ENCODE results near the gene SPACA9.
A peak's percentile ranks its signal among the peaks of the same experiment; 100 is the strongest.

The SPACA9 gene

DNA sequence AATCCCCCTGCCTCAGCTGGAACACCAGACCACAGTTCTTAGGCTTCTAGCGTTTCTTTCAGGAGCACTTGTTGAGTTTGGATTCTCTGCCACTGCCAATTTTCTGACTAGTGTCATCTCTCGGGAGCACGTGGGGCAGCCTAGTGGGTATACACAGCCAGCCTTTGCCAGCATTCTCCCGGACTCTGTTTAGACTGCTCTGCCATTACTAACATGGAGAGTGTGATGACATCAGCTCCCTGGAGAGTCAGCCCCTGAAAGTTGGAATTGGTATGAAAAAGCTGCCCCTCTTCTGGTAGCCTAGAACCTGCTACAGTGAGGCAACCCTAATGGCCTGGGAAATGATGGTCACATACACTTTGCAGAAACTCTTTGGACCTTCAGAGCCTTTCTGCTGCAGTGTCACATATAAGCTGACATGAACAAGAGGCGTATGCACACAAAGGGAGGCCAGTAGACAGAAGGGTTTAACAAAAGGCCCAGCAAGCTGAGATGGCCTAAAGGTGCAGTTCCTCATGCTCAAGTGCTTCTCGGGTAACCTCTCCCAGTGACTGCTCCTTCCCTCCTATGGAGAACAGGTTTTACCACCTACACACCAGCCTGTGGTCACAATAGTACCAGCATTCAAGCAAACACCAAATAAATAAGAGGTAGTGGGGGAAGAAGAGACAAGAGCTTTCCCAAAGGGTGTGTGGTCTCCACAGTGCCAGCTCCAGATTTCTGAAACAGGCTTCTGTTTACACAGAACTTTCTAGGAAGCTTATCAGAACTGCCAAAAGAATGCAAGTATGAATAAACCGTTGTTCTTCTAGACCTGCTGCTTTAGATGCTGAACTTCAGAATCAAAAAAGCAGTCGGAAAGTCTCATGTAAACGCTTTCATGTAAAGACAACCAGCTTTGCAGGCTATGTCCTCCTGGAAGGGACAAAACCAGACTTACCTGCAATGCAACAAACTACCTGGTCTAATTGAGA is 16.5 kb downstream of the SPACA9 start:
- Histone ChIP-seq H3K79me1 (ENCODE audit: low read length) (no peaks in the 10 kb centered on the region), H2AK5ac (ENCODE audit: low read length) (no peak overlapping the region), H2AFZ (ENCODE audit: insufficient read depth, low read length, poor library complexity) (no peak overlapping the region), H3K27ac (ENCODE audit: low read depth, low read length) (no peak overlapping the region), H2BK5ac (ENCODE audit: low read depth, low read length, poor library complexity) (no peak overlapping the region), H3K14ac (ENCODE audit: low read length) (no peak overlapping the region), H3K79me2 (ENCODE audit: control insufficient read depth, insufficient read depth, low read length, poor library complexity) (no peaks in the 10 kb centered on the region), H4K8ac (ENCODE audit: low read depth, low read length) (no peak overlapping the region), H3K9ac (ENCODE audit: low read length) (no peak overlapping the region), H2BK120ac (ENCODE audit: insufficient read depth, low read length, poor library complexity) (no peak overlapping the region), H3K4ac (ENCODE audit: low read depth, low read length) (no peak overlapping the region), H4K12ac (ENCODE audit: low read depth, low read length) (no peak overlapping the region), H3K36me3 (ENCODE audit: control insufficient read depth in 1 of 2, insufficient read depth in 2 of 2, low read length in 2 of 2) (peaks cover 31 to 49% of the 10 kb centered on the region in 2 experiments), H3K23ac (ENCODE audit: low read length) (no peak overlapping the region), H3K4me2 (ENCODE audit: low read length) (no peak overlapping the region), H3K27me3 (ENCODE audit: insufficient read depth, low read length) (no peaks in the 10 kb centered on the region), H3K4me3 (ENCODE audit: low read depth, low read length) (no peak overlapping the region), H3K18ac (ENCODE audit: low read length) (no peak overlapping the region), H4K91ac (ENCODE audit: low read depth, low read length) (no peak overlapping the region), H3K9me3 (ENCODE audit: insufficient read depth, low read depth, low read length) (no peaks in the 10 kb centered on the region), H2BK12ac (ENCODE audit: low read length) (no peak overlapping the region), H3K4me1 (ENCODE audit: control insufficient read depth in 1 of 2, insufficient read depth in 2 of 2, low read length in 2 of 2) (peaks cover 0 to 2% of the 10 kb centered on the region in 2 experiments)
- peak in 1 of 2 donors; percentile 36 for DNase-seq
- WGBS (ENCODE audit: extremely low coverage, insufficient coverage, insufficient read length) = no CpG with 5 or more reads among the region's 9 CpGs

- Histone ChIP-seq H3K23ac (ENCODE audit: low read length) (no peak overlapping the region), H2BK12ac (ENCODE audit: low read length) (no peak overlapping the region), H3K4ac (ENCODE audit: low read depth, low read length) (no peak overlapping the region), H2AK5ac (ENCODE audit: low read length) (no peak overlapping the region), H4K12ac (ENCODE audit: low read depth, low read length) (no peak overlapping the region), H3K14ac (ENCODE audit: low read length) (no peak overlapping the region), H3K27ac (ENCODE audit: low read depth, low read length) (no peak overlapping the region), H3K79me1 (ENCODE audit: low read length) (no peaks in the 10 kb centered on the region), H3K79me2 (ENCODE audit: control insufficient read depth, insufficient read depth, low read length, poor library complexity) (no peaks in the 10 kb centered on the region), H4K8ac (ENCODE audit: low read depth, low read length) (no peak overlapping the region), H3K9ac (ENCODE audit: low read length) (no peak overlapping the region), H3K4me1 (ENCODE audit: control insufficient read depth in 1 of 2, insufficient read depth in 2 of 2, low read length in 2 of 2) (peaks cover 0 to 2% of the 10 kb centered on the region in 2 experiments), H3K18ac (ENCODE audit: low read length) (no peak overlapping the region), H3K9me3 (ENCODE audit: insufficient read depth, low read depth, low read length) (no peaks in the 10 kb centered on the region), H3K4me2 (ENCODE audit: low read length) (no peak overlapping the region), H3K4me3 (ENCODE audit: low read depth, low read length) (peak overlapping the region; percentile 16), H2BK120ac (ENCODE audit: insufficient read depth, low read length, poor library complexity) (no peak overlapping the region), H4K91ac (ENCODE audit: low read depth, low read length) (no peak overlapping the region), H3K27me3 (ENCODE audit: insufficient read depth, low read length) (no peaks in the 10 kb centered on the region), H2AFZ (ENCODE audit: insufficient read depth, low read length, poor library complexity) (no peak overlapping the region), H3K36me3 (ENCODE audit: control insufficient read depth in 1 of 2, insufficient read depth in 2 of 2, low read length in 2 of 2) (peaks cover 37 to 61% of the 10 kb centered on the region in 2 experiments), H2BK5ac (ENCODE audit: low read depth, low read length, poor library complexity) (no peak overlapping the region)
- no CpG with 5 or more reads among the region's 13 CpGs for WGBS (ENCODE audit: extremely low coverage, insufficient coverage, insufficient read length)
- DNase-seq = no peak
Measured at GRCh38 chr9:132896264-132896663, 17.6 kb downstream of the SPACA9 start.

DNA sequence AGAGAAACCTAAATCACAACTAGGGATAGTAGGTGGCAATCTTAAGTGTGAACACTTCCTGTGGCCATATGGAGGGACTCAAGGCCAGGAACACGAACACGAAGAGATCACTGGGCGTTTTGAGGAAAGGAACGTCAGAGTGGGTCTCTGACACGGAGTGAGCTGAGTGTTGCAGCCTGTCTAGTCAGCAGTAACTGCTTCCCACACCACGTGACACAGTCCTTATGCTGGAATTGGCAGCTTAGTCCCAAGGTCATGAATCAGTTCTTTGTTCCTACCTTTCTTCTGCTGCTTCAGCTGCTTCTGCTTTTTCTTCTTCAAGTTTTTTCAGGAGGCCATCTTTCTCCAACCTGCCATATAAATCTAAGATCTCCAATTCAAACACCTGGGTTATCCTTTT is 18.2 kb downstream of the SPACA9 start:
- H3K9ac ChIP-seq (ENCODE audit: low read length) = no peak overlapping the region
- no peak overlapping the region for H2AFZ ChIP-seq (ENCODE audit: insufficient read depth, low read length, poor library complexity)
- H3K27me3 ChIP-seq (ENCODE audit: insufficient read depth, low read length) = no peaks in the 10 kb centered on the region
- H2AK5ac ChIP-seq (ENCODE audit: low read length) = no peak overlapping the region
- H2BK12ac ChIP-seq (ENCODE audit: low read length) = no peak overlapping the region
- no CpG with 5 or more reads among the region's 6 CpGs for WGBS (ENCODE audit: extremely low coverage, insufficient coverage, insufficient read length)
- no peak overlapping the region for H3K18ac ChIP-seq (ENCODE audit: low read length)
- H2BK120ac ChIP-seq (ENCODE audit: insufficient read depth, low read length, poor library complexity) = no peak overlapping the region
- DNase-seq = no peak
- no peak overlapping the region for H3K4ac ChIP-seq (ENCODE audit: low read depth, low read length)
- H3K36me3 ChIP-seq (ENCODE audit: control insufficient read depth in 1 of 2, insufficient read depth in 2 of 2, low read length in 2 of 2) = peaks cover 40 to 64% of the 10 kb centered on the region in 2 experiments
- H2BK5ac ChIP-seq (ENCODE audit: low read depth, low read length, poor library complexity) = no peak overlapping the region
- no peak overlapping the region for H3K27ac ChIP-seq (ENCODE audit: low read depth, low read length)
- H3K9me3 ChIP-seq (ENCODE audit: insufficient read depth, low read depth, low read length) = no peaks in the 10 kb centered on the region
- no peak overlapping the region for H4K91ac ChIP-seq (ENCODE audit: low read depth, low read length)
- no peak overlapping the region for H3K4me3 ChIP-seq (ENCODE audit: low read depth, low read length)
- no peak overlapping the region for H3K14ac ChIP-seq (ENCODE audit: low read length)
- H3K79me1 ChIP-seq (ENCODE audit: low read length) = no peaks in the 10 kb centered on the region
- H3K79me2 ChIP-seq (ENCODE audit: control insufficient read depth, insufficient read depth, low read length, poor library complexity) = no peaks in the 10 kb centered on the region
- no peak overlapping the region for H4K8ac ChIP-seq (ENCODE audit: low read depth, low read length)
- H3K4me1 ChIP-seq (ENCODE audit: control insufficient read depth in 1 of 2, insufficient read depth in 2 of 2, low read length in 2 of 2) = peaks cover 0 to 2% of the 10 kb centered on the region in 2 experiments
- no peak overlapping the region for H4K12ac ChIP-seq (ENCODE audit: low read depth, low read length)
- no peak overlapping the region for H3K4me2 ChIP-seq (ENCODE audit: low read length)
- no peak overlapping the region for H3K23ac ChIP-seq (ENCODE audit: low read length)

DNA sequence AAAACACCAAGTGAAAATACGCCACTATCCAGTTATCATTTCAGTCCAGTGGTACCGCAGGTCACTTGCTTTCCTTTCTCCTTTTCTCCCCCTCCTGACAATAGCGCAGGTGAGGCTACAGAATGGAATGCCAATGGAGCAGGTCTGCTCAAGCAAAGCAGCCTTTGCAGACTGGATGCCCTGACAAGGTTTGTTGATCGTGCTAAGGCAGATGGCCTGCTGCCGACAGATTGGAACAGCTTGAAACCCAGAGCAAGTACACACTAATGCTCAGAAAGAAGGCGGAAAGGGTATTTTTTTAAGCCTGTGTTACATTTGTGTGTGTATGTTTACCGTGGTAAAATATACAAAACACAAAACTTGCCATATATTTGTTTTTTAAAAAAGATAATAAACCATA is 19.4 kb downstream of the SPACA9 start:
- Histone ChIP-seq H4K8ac (ENCODE audit: low read depth, low read length) (no peak overlapping the region), H3K79me2 (ENCODE audit: control insufficient read depth, insufficient read depth, low read length, poor library complexity) (no peaks in the 10 kb centered on the region), H4K12ac (ENCODE audit: low read depth, low read length) (no peak overlapping the region), H3K9me3 (ENCODE audit: insufficient read depth, low read depth, low read length) (no peaks in the 10 kb centered on the region), H3K9ac (ENCODE audit: low read length) (no peak overlapping the region), H2BK120ac (ENCODE audit: insufficient read depth, low read length, poor library complexity) (no peak overlapping the region), H3K23ac (ENCODE audit: low read length) (peak overlapping the region; percentile 41), H3K27me3 (ENCODE audit: insufficient read depth, low read length) (no peaks in the 10 kb centered on the region), H3K4me3 (ENCODE audit: low read depth, low read length) (no peak overlapping the region), H3K4me2 (ENCODE audit: low read length) (no peak overlapping the region), H2AK5ac (ENCODE audit: low read length) (no peak overlapping the region), H3K18ac (ENCODE audit: low read length) (no peak overlapping the region), H2BK5ac (ENCODE audit: low read depth, low read length, poor library complexity) (no peak overlapping the region), H2BK12ac (ENCODE audit: low read length) (no peak overlapping the region), H3K4me1 (ENCODE audit: control insufficient read depth in 1 of 2, insufficient read depth in 2 of 2, low read length in 2 of 2) (peaks cover 0 to 2% of the 10 kb centered on the region in 2 experiments), H3K36me3 (ENCODE audit: control insufficient read depth in 1 of 2, insufficient read depth in 2 of 2, low read length in 2 of 2) (peaks cover 42 to 62% of the 10 kb centered on the region in 2 experiments), H2AFZ (ENCODE audit: insufficient read depth, low read length, poor library complexity) (no peak overlapping the region), H3K14ac (ENCODE audit: low read length) (no peak overlapping the region), H4K91ac (ENCODE audit: low read depth, low read length) (no peak overlapping the region), H3K79me1 (ENCODE audit: low read length) (no peaks in the 10 kb centered on the region), H3K27ac (ENCODE audit: low read depth, low read length) (no peak overlapping the region), H3K4ac (ENCODE audit: low read depth, low read length) (no peak overlapping the region)
- no CpG with 5 or more reads among the region's 7 CpGs for WGBS (ENCODE audit: extremely low coverage, insufficient coverage, insufficient read length)
- no peak for DNase-seq
